BE2C (cell line): ENCODE data around the gene GAREM1.

Experiments
- DNase-seq: peaks from one replicate; pipeline ENCODE4 v3.0.0-alpha.2; 2020
- H3K27me3 ChIP-seq: fragments of 250-450 bp; sonication (Bioruptor Pico); 2 replicates; pipeline ENCODE4 v1.5.1; 2020; ENCODE audit warnings: mild to moderate bottlenecking
- H3K36me3 ChIP-seq: fragments of 250-450 bp; sonication (Bioruptor Pico); 2 replicates; pipeline ENCODE4 v1.5.1; 2020; ENCODE audit warnings: mild to moderate bottlenecking
- H3K4me1 ChIP-seq: fragments of 250-450 bp; sonication (Bioruptor Pico); 2 replicates; pipeline ENCODE4 v1.5.1; 2020
- H3K4me3 ChIP-seq: 2 replicates; pipeline ENCODE4 v1.5.1; 2011; ENCODE audit warnings: low read depth, low read length
- H3K9me3 ChIP-seq: fragments of 250-450 bp; sonication (Bioruptor Pico); 2 replicates; pipeline ENCODE4 v1.5.1; 2020
- TF ChIP-seq, protein P1 (sequence below): IDR thresholded peaks from 2 replicates; pipeline ENCODE4 v1.5.1; 2012; ENCODE audit warnings: mild to moderate bottlenecking, low read depth, low read length

The GAREM1 gene

DNA sequence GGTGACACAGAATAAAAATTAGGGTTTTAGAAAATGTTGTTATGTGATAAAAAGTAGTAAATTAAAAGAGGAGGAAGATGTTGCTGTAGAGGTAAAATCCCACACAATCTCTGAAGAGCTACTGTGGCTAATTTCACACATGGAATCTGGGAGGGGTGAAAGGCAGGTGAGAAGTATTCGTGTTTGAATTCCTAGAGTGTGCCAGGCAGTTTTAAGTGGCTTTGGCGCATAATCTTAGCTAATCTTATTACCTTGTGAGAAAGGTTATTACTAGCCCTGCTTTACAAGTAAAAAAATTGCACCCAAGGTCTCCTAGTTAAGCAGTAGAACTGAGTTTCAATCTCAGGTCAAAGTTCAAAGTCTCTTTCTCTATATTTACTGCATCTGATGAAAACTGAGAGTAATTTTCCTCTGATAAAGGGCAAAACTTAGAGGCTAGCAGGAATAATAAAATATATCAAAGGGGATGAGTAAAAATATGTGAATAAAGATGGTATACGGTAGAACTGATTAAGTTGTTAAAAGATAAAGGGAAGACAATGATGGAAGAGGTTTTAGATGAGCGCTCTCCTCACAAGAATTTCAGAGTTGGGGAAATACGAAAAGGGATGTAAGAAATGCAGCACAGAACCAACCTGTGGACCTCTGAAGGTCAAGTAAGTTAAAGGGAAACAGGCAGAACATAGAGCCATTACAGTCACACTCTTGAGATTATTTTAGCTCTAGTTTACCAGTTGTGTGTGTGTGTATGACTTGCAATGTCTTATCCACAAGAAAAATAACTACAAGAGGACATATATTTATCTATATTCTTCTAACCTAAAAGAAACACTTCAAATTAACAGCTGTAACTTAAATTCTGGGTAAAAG, 34.8 kb downstream of the GAREM1 start:
- Histone ChIP-seq H3K36me3 (no peaks in the 10 kb centered on the region), H3K4me1 (no peaks in the 10 kb centered on the region), H3K4me3 (no peak overlapping the region), H3K9me3 (no peaks in the 10 kb centered on the region), H3K27me3 (no peaks in the 10 kb centered on the region)
- TF ChIP-seq, protein P1, sequence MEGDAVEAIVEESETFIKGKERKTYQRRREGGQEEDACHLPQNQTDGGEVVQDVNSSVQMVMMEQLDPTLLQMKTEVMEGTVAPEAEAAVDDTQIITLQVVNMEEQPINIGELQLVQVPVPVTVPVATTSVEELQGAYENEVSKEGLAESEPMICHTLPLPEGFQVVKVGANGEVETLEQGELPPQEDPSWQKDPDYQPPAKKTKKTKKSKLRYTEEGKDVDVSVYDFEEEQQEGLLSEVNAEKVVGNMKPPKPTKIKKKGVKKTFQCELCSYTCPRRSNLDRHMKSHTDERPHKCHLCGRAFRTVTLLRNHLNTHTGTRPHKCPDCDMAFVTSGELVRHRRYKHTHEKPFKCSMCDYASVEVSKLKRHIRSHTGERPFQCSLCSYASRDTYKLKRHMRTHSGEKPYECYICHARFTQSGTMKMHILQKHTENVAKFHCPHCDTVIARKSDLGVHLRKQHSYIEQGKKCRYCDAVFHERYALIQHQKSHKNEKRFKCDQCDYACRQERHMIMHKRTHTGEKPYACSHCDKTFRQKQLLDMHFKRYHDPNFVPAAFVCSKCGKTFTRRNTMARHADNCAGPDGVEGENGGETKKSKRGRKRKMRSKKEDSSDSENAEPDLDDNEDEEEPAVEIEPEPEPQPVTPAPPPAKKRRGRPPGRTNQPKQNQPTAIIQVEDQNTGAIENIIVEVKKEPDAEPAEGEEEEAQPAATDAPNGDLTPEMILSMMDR = no peak
- DNase-seq = no peak

DNA sequence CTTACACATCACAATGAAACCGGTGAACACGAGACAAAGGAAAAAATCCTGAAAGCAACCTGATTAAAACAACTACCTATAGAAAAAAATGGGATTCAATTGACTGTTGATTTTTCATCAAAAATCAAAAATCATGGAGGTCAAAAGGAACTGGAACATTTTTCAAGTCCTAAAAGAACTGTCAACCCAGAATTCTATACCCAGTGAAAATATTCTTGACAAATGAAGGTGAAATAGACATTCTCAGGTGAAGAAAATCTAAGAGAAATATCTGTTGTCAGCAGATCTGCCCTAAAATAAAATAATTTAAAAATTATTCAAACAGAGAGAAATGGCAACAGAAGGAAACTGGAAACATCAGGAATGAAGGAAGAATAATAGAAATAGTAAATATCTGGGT, 38.9 kb downstream of the GAREM1 start:
- H3K4me3 ChIP-seq = no peak overlapping the region
- no peaks in the 10 kb centered on the region for H3K4me1 ChIP-seq
- no peaks in the 10 kb centered on the region for H3K36me3 ChIP-seq
- DNase-seq = no peak
- H3K27me3 ChIP-seq = no peaks in the 10 kb centered on the region
- H3K9me3 ChIP-seq = no peaks in the 10 kb centered on the region
- TF ChIP-seq, protein P1 = no peak

DNA sequence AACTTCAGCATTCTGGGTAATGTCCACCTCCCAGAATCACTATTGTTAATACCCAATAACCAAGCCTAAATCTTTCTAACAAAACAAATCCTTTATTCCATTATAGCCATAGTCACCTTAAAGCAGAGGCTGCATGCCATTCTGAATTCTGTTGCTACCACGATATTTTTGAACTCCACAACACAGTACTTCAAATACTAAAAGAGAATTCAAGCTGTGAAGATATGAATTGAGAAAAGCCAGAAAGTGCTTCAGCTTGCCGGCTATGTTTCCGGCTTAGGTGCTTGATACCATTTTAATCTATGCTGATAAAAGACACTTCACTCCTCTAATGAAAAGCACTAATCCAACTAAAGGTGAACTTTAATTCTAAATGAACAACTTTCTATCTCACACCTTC, 41.3 kb downstream of the GAREM1 start:
- no peak for DNase-seq
- Histone ChIP-seq H3K4me1 (no peaks in the 10 kb centered on the region), H3K4me3 (no peak overlapping the region), H3K9me3 (no peaks in the 10 kb centered on the region), H3K27me3 (no peaks in the 10 kb centered on the region), H3K36me3 (no peaks in the 10 kb centered on the region)
- TF ChIP-seq, protein P1 = no peak

DNA sequence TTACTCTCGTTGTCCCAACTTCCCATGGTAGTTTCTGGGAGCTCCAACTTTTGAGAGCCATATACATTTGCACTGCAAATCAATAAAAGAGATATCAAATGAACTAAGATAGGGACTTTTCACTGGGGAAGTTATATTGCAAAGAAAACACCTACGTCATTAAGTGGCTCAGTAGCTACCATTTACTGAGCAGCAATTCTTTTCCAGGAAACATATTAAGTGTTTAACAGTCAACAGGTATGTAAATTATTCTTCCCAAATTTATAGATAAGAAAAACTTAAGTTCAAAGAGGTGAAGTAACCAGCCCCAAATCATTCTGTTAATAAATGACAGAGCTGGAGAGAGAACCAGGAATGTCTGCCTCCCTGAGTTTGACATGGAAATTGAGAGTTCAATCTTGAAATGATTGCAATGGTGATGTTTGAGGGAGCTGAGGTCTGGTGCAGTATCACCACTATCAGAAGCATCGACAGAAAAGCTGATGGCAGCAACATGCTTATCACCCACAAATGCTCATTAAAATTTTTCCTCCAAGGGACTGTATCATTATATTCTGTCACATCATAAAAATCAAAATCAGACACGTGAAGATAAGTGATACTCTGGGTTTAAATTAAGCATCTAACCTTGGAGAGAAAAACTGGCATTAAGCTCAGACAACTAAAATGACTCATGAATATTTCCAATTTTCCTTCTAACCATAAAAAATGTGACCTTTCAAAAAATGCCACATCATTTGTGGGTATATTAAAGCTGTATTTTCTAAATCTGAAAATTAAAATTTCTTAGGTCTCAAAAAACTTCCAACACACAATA, 43.4 kb downstream of the GAREM1 start:
- no peaks in the 10 kb centered on the region for H3K4me1 ChIP-seq
- no peaks in the 10 kb centered on the region for H3K9me3 ChIP-seq
- no peaks in the 10 kb centered on the region for H3K36me3 ChIP-seq
- no peak overlapping the region for H3K4me3 ChIP-seq
- TF ChIP-seq, protein P1 = no peak
- no peak for DNase-seq
- H3K27me3 ChIP-seq = no peaks in the 10 kb centered on the region

DNA sequence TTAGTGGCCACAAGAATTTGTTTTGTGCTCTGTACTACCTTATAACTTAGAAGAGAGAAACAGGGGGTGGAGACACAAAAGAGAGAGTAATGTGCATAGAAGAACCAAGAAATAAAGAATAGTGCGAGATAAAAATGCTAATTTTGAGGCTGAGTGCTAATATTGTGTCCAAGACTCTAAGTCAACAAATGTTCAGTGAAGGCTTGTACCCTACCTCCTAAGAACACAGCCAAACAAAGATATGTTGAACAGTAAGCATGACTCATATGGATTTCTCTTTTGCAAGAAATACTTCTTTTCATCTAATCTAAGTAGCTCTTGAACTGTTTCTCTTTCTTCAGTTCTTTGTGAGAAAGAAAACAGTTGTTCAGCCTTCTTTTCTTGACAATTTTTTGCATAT, 45.2 kb downstream of the GAREM1 start:
- no peaks in the 10 kb centered on the region for H3K36me3 ChIP-seq
- H3K4me1 ChIP-seq = no peaks in the 10 kb centered on the region
- DNase-seq = no peak
- no peaks in the 10 kb centered on the region for H3K27me3 ChIP-seq
- H3K9me3 ChIP-seq = no peaks in the 10 kb centered on the region
- TF ChIP-seq, protein P1 = no peak
- H3K4me3 ChIP-seq = no peak overlapping the region

DNA sequence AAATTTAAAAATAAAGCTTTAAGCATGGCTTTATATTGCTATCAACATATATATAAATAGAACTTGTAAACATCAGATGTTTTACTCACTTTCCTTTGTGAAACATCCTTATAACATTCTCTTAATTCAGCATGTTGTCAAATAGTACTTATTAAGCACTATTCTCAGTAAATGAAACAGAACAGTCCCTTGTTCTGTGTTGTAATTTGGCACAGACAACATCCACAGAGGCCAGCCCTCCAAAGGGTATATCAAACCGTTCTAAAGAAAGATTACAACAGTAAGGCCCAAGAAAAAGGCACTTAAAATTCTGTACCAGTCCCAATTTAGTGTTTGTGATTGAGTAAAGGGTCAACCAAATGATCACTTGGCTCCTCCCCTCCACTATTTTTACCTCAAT, 46.0 kb downstream of the GAREM1 start:
- Histone ChIP-seq H3K36me3 (no peaks in the 10 kb centered on the region), H3K4me1 (no peaks in the 10 kb centered on the region), H3K4me3 (no peak overlapping the region), H3K9me3 (no peaks in the 10 kb centered on the region), H3K27me3 (no peaks in the 10 kb centered on the region)
- DNase-seq = no peak
- TF ChIP-seq, protein P1 = no peak
